Ovary (tissue), 9 donors: ENCODE results near the gene POLN. TPM values are rescaled to one million over a fixed set of nuclear protein-coding genes. Genes with fewer than 3 reads are reported as not detected.

Source experiments
- DNase-seq, 5 donors: peaks; one replicate each; pipeline ENCODE4 v3.0.0-alpha.2; 2019 to 2020
- H3K27ac ChIP-seq, 2 donors: fragments of 200-600 bp; one replicate each; pipeline versions ENCODE4 v1.5.1 to v1.8.0; 2019 to 2022
- H3K27me3 ChIP-seq: fragments of 200-600 bp; one replicate; pipeline ENCODE4 v1.8.0; 2022
- H3K36me3 ChIP-seq: fragments of 200-600 bp; sonication (generic); one replicate; pipeline ENCODE4 v1.5.1; 2019
- H3K4me1 ChIP-seq: one replicate; pipeline ENCODE4 v1.8.1; 2013; ENCODE audit warnings: mild to moderate bottlenecking, moderate library complexity; ENCODE audit not compliant: insufficient read depth
- H3K4me3 ChIP-seq: fragments of 200-600 bp; sonication (generic); one replicate; pipeline ENCODE4 v1.5.1; 2017
- H3K9me3 ChIP-seq, 2 donors: fragments of 200-600 bp in 1 of 2; sonication (generic) in 1 of 2; one replicate each; pipeline versions ENCODE4 v1.5.1 to v1.8.1; 2013 to 2019; ENCODE audit warnings: mild to moderate bottlenecking in 1 of 2, moderate library complexity in 1 of 2
- CTCF ChIP-seq, 3 donors: fragments of 450-650 bp in 2 of 3; fragments of 200-600 bp in 1 of 3; IDR thresholded peaks; one replicate each; pipeline versions ENCODE4 v1.5.1 to v1.8.0; 2016 to 2022; ENCODE audit warnings: antibody characterized with exemption in 3 of 3, mild to moderate bottlenecking in 1 of 3
- EP300 ChIP-seq: sonication (generic); formaldehyde crosslinking; IDR thresholded peaks from one replicate; pipeline ENCODE4 v1.6.1; 2017; ENCODE audit warnings: antibody characterized with exemption
- POLR2A ChIP-seq: fragments of 450-650 bp; IDR thresholded peaks from one replicate; pipeline ENCODE4 v1.6.1; 2017; ENCODE audit warnings: antibody characterized with exemption, mild to moderate bottlenecking, moderate library complexity
- WGBS, 3 donors: extraction: QIAGEN DNeasy Blood & Tissue Kit in 1 of 3; methylation state at CpG; one replicate each; pipeline versions ENCODE4 v1.1.5 to v1.1.7; 2013 to 2017; 5-methylcytosine and 5-hydroxymethylcytosine counted together
- intact Hi-C, 4 donors: fragments of 100-400 bp; cut with DNase I; formaldehyde crosslinking; loops; one replicate each; pipeline versions ENCODE4 v1.11.0 to v1.15.1; 2022 to 2023
- polyA plus RNA-seq, 2 donors: library from polyadenylated mRNA; stranded (reverse); fragments of 200-250 nt in 1 of 2; fragments of 350-450 nt in 1 of 2; fragmentation: Illumina TruSeq in 1 of 2; extraction: RNeasy Lipid Tissue Mini Kit (QIAGEN cat#74804) in 1 of 2; gene quantifications; one replicate each; pipeline ENCODE4 v1.2.3, GENCODE V29; 2013 to 2014
- total RNA-seq, 7 donors: library from RNA; depleted of rRNA in 2 of 7; stranded (reverse); fragments of >200 nt in 2 of 7; fragmentation: NEBNext Ultra II Directional in 3 of 7; extraction: Animal tissue kit (Norgen Biotek cat#: 25700) in 3 of 7; gene quantifications; one replicate each; pipeline versions ENCODE4 v1.1.0 to v1.2.4, GENCODE V29; 2016 to 2023
- donor health status: DM: no; HTN: no; CAD: no; lungs with moderate emphysema.
- donor health status: DM: no; HTN: no; CAD: no.
- donor health status: Bipolar disorder and iron deficiency.
- donor health status: DM: yes; HTN: yes; CAD: no.
- donor health status: DM: no; HTN: no; CAD: no.
- donor health status: DM: yes; HTN: yes; CAD: no.

The POLN gene
- total and polyA plus RNA-seq, 9 donors: 0.95 to 11.4 (median 3.1) TPM

- no peaks in the 10 kb centered on the region for H3K27me3 ChIP-seq
- TF ChIP-seq EP300 (no peak), POLR2A (no peak), CTCF (IDR thresholded peaks at IDR 0.05) (no peak)
- intact Hi-C loops: no loop called here
- no peak overlapping the region for H3K4me3 ChIP-seq
- H3K27ac ChIP-seq: no peak overlapping the region
- no peaks in the 10 kb centered on the region for H3K9me3 ChIP-seq
- no peaks in the 10 kb centered on the region for H3K4me1 ChIP-seq
- WGBS, 3 donors: 66 to 75% (median 66%) methylated on average over 21 to 24 of the region's 24 CpGs
- no peaks in the 10 kb centered on the region for H3K36me3 ChIP-seq
- DNase-seq: peak in 1 of 5 donors; percentile 11
These were observed 31.9 kb upstream of the POLN start for GRCh38 chr4:2273657-2274319.

GRCh38 chr4:2273221-2273620 is 31.3 kb upstream of the POLN start:
- no peaks in the 10 kb centered on the region for H3K9me3 ChIP-seq
- peak in 1 of 5 donors; percentile 10 for DNase-seq
- no peaks in the 10 kb centered on the region for H3K4me1 ChIP-seq
- no peak overlapping the region for H3K4me3 ChIP-seq
- 63 to 70% (median 68%) methylated on average over 15 of the region's 15 CpGs for WGBS, 3 donors
- H3K27ac ChIP-seq: no peak overlapping the region
- H3K36me3 ChIP-seq: no peaks in the 10 kb centered on the region
- TF ChIP-seq POLR2A (no peak), CTCF (IDR thresholded peaks at IDR 0.05) (no peak), EP300 (no peak)
- no peaks in the 10 kb centered on the region for H3K27me3 ChIP-seq
- intact Hi-C loops: no loop called here

- no peaks in the 10 kb centered on the region for H3K27me3 ChIP-seq
- no peaks in the 10 kb centered on the region for H3K9me3 ChIP-seq
- WGBS, 3 donors: 76 to 87% (median 86%) methylated on average over 3 to 6 of the region's 6 CpGs
- intact Hi-C loops: no loop called here
- no peak for DNase-seq
- H3K36me3 ChIP-seq: no peaks in the 10 kb centered on the region
- no peak overlapping the region for H3K4me3 ChIP-seq
- H3K4me1 ChIP-seq: no peaks in the 10 kb centered on the region
- TF ChIP-seq EP300: no peak
- H3K27ac ChIP-seq: no peak overlapping the region
These were observed 30.9 kb upstream of the POLN start for GRCh38 chr4:2272828-2273120.

- no peak overlapping the region for H3K4me3 ChIP-seq
- H3K9me3 ChIP-seq: no peaks in the 10 kb centered on the region
- no peak for TF ChIP-seq POLR2A
- TF ChIP-seq EP300: no peak
- no peak for TF ChIP-seq CTCF (IDR thresholded peaks at IDR 0.05)
- WGBS, 3 donors: 91 to 95% (median 91%) methylated on average over 20 to 25 of the region's 25 CpGs
- no peaks in the 10 kb centered on the region for H3K4me1 ChIP-seq
- intact Hi-C loops: no loop called here
- DNase-seq: peak in 1 of 5 donors; percentile 10
- H3K27me3 ChIP-seq: no peaks in the 10 kb centered on the region
- no peaks in the 10 kb centered on the region for H3K36me3 ChIP-seq
- no peak overlapping the region for H3K27ac ChIP-seq
These were observed 30.3 kb upstream of the POLN start for GRCh38 chr4:2272026-2272827.
